GM23248 (cell line): ENCODE results near the gene ANKDD1A. TPM values are rescaled to one million over a fixed set of nuclear protein-coding genes. Genes with fewer than 3 reads are reported as not detected.

Experiments
- DNase-seq: peaks from one replicate; pipeline ENCODE4 v3.0.0-alpha.2; 2015
- H2AFZ ChIP-seq: fragments of 200-600 bp; sonication (generic); 2 replicates; pipeline ENCODE4 v1.6.1; 2016; ENCODE audit warnings: antibody characterized with exemption
- H3F3A ChIP-seq: fragments of 200-600 bp; sonication (generic); 2 replicates; pipeline ENCODE4 v1.6.1; 2016; ENCODE audit warnings: mild to moderate bottlenecking, antibody characterized with exemption, mixed run types; ENCODE audit not compliant: insufficient read depth
- H3K27ac ChIP-seq: fragments of 200-600 bp; sonication (generic); 2 replicates; pipeline ENCODE4 v1.5.1; 2016; ENCODE audit warnings: mild to moderate bottlenecking
- H3K27me3 ChIP-seq: fragments of 200-600 bp; sonication (generic); replicated peaks from 2 replicates; pipeline ENCODE4 v1.6.1; 2016; ENCODE audit warnings: mild to moderate bottlenecking; ENCODE audit not compliant: insufficient read depth
- H3K36me3 ChIP-seq: fragments of 200-600 bp; sonication (generic); 2 replicates; pipeline ENCODE4 v1.6.1; 2016; ENCODE audit warnings: low read depth, mild to moderate bottlenecking
- H3K4me1 ChIP-seq: fragments of 200-600 bp; sonication (generic); 2 replicates; pipeline ENCODE4 v1.6.1; 2016; ENCODE audit warnings: mild to moderate bottlenecking; ENCODE audit not compliant: insufficient read depth
- H3K4me2 ChIP-seq: fragments of 200-600 bp; sonication (generic); one replicate; pipeline ENCODE4 v1.6.1; 2016; ENCODE audit warnings: mild to moderate bottlenecking; ENCODE audit not compliant: unreplicated experiment
- H3K4me3 ChIP-seq: fragments of 200-600 bp; sonication (generic); 2 replicates; pipeline ENCODE4 v1.5.1; 2016; ENCODE audit warnings: mild to moderate bottlenecking
- H3K79me2 ChIP-seq: fragments of 200-600 bp; sonication (generic); 2 replicates; pipeline ENCODE4 v1.6.1; 2016; ENCODE audit warnings: mild to moderate bottlenecking; ENCODE audit not compliant: insufficient read depth
- H3K9ac ChIP-seq: fragments of 200-600 bp; sonication (generic); 2 replicates; pipeline ENCODE4 v1.6.1; 2016; ENCODE audit warnings: mild to moderate bottlenecking
- H3K9me2 ChIP-seq: fragments of 200-600 bp; sonication (generic); 2 replicates; pipeline ENCODE4 v1.6.1; 2016; ENCODE audit warnings: mixed run types, mild to moderate bottlenecking, moderate library complexity; ENCODE audit not compliant: insufficient read depth
- H3K9me3 ChIP-seq: fragments of 200-600 bp; sonication (generic); one replicate; pipeline ENCODE4 v1.6.1; 2017; ENCODE audit warnings: low read depth
- H4K20me1 ChIP-seq: fragments of 200-600 bp; sonication (generic); 2 replicates; pipeline ENCODE4 v1.6.0; 2016; ENCODE audit not compliant: insufficient read depth
- EZH2 ChIP-seq: fragments of 200-600 bp; sonication (generic); IDR thresholded peaks from 2 replicates; pipeline ENCODE4 v1.6.1; 2018; ENCODE audit warnings: antibody characterized with exemption, mild to moderate bottlenecking; ENCODE audit not compliant: insufficient read depth, poor library complexity, severe bottlenecking
- EZH2phosphoT487 ChIP-seq: fragments of 200-600 bp; sonication (generic); IDR thresholded peaks from 2 replicates; pipeline ENCODE4 v1.6.1; 2018; ENCODE audit warnings: antibody characterized with exemption, moderate library complexity, mild to moderate bottlenecking, low read depth; ENCODE audit not compliant: insufficient read depth
- WGBS, 2 experiments: methylation state at CpG; one replicate each; pipeline ENCODE4 v1.1.6; 2015 to 2017; ENCODE audit warnings: low lambda C conversion rate in 2 of 2, low coverage in 1 of 2; ENCODE audit errors: missing lambda C conversion rate in 2 of 2; 5-methylcytosine and 5-hydroxymethylcytosine counted together
- in situ Hi-C: fragments of 300-500 bp; cut with MboI; formaldehyde crosslinking; loops from 2 replicates; pipeline ENCODE4 v1.15.0; 2020
- polyA plus RNA-seq: library from polyadenylated mRNA; unstranded; fragments of >200 nt; fragmentation: Nextera tagmentation; extraction: Ambion mirVana; gene quantifications from 2 replicates; pipeline ENCODE4 v1.2.1, GENCODE V29; 2016
- total RNA-seq: library from RNA; depleted of rRNA; stranded (reverse); fragments of >200 nt; shearing (Covaris generic); gene quantifications from 2 replicates; pipeline ENCODE4 v1.2.3, GENCODE V29; 2014

The ANKDD1A gene
- total and polyA plus RNA-seq, 2 experiments from 2014 or later = 2.7 to 3.1 TPM

GRCh38 chr15:64905119-64905831 is 6.4 kb upstream of the ANKDD1A start:
- Histone ChIP-seq H3F3A (no peaks in the 10 kb centered on the region), H3K27me3 (no peaks in the 10 kb centered on the region), H3K27ac (0 out of 2 replicates have a peak overlapping the region, but pooled peaks have one; percentile 5), H3K36me3 (no peaks in the 10 kb centered on the region), H4K20me1 (no peaks in the 10 kb centered on the region), H3K9me3 (no peaks in the 10 kb centered on the region), H3K4me3 (peak overlapping the region; percentile 65), H3K4me1 (no peaks in the 10 kb centered on the region), H3K9ac (peak overlapping the region; percentile 41), H2AFZ (peak overlapping the region; percentile 83), H3K79me2 (no peaks in the 10 kb centered on the region), H3K4me2 (peak overlapping the region; percentile 80), H3K9me2 (no peaks in the 10 kb centered on the region)
- peak; percentile 86 for DNase-seq
- no peak for TF ChIP-seq EZH2
- no peak for TF ChIP-seq EZH2phosphoT487
- in situ Hi-C loops = loop anchor here (10.0 kb wide), 1 partner anchor 170 kb away; no protein-coding TSS in a partner anchor
- 4 to 5% methylated on average over 30 of the region's 30 CpGs for WGBS, 2 experiments

DNA sequence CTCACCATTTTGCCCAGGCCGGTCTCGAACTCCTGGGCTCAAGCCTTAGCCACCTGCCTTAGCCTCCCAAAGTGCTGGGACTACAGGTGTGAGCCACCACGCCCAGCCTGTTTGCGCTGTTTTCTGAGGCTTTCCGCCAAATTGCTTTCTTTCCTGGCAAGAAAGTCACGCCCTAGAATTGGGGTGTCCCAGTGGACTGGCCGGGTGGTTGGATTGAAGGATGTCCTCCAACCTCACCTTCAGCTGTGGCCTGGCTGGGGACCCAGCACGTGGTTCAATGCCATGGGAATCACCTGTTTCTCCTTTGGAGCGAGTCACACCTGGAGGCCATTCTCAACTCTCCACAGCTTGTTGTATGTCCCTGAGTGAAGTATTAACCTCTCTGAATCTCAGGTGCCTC is 5.8 kb upstream of the ANKDD1A start:
- no peak overlapping the region for H3K4me2 ChIP-seq
- no peak overlapping the region for H3K27ac ChIP-seq
- no peaks in the 10 kb centered on the region for H3K79me2 ChIP-seq
- 58 to 69% methylated on average over 9 of the region's 9 CpGs for WGBS, 2 experiments
- in situ Hi-C loops = loop anchor here (10.0 kb wide), 1 partner anchor 171 kb away; no protein-coding TSS in a partner anchor
- H3K9me2 ChIP-seq = no peaks in the 10 kb centered on the region
- H3K9me3 ChIP-seq = no peaks in the 10 kb centered on the region
- no peaks in the 10 kb centered on the region for H3F3A ChIP-seq
- H3K4me3 ChIP-seq = no peak overlapping the region
- no peaks in the 10 kb centered on the region for H3K27me3 ChIP-seq
- H3K9ac ChIP-seq = no peak overlapping the region
- no peak for TF ChIP-seq EZH2
- TF ChIP-seq EZH2phosphoT487 = no peak
- DNase-seq = no peak
- H4K20me1 ChIP-seq = no peaks in the 10 kb centered on the region
- H3K4me1 ChIP-seq = no peaks in the 10 kb centered on the region
- H2AFZ ChIP-seq = peak overlapping the region; percentile 83; the same call in 1 of the 2 replicates
- H3K36me3 ChIP-seq = no peaks in the 10 kb centered on the region

- Histone ChIP-seq H4K20me1 (no peaks in the 10 kb centered on the region), H3K9me2 (no peaks in the 10 kb centered on the region), H3K9me3 (no peaks in the 10 kb centered on the region), H3K27me3 (no peaks in the 10 kb centered on the region), H3K4me1 (no peaks in the 10 kb centered on the region), H3K36me3 (no peaks in the 10 kb centered on the region), H2AFZ (no peak overlapping the region), H3F3A (no peaks in the 10 kb centered on the region), H3K79me2 (no peaks in the 10 kb centered on the region), H3K27ac (no peak overlapping the region), H3K9ac (no peak overlapping the region), H3K4me3 (no peak overlapping the region), H3K4me2 (no peak overlapping the region)
- TF ChIP-seq EZH2phosphoT487 (no peak), EZH2 (no peak)
- in situ Hi-C loops = loop anchor here (10.0 kb wide), 1 partner anchor 172 kb away; no protein-coding TSS in a partner anchor
- DNase-seq = no peak
- 77 to 83% methylated on average over 3 of the region's 3 CpGs for WGBS, 2 experiments
These were observed 5.3 kb upstream of the ANKDD1A start for GRCh38 chr15:64906402-64906801.

DNA sequence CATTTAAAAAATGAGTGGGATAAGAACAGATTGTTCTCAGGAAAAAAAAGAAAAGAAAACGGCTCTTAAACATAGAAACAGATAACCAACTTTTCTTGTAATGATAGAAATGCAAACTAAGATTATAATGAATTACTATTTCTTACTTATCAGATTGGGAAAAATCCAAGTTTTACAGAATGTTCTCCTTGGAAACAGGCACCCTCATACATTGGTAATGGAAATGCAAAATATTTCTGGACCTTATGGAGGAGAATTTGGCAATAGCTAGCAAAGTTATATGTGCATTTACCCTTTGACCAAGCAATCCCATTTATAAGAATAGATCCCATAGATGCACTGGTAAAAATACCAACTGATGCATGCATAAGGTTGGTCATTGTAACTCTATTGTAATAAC is 3.7 kb upstream of the ANKDD1A start:
- Histone ChIP-seq H3K27me3 (no peaks in the 10 kb centered on the region), H3K4me1 (no peaks in the 10 kb centered on the region), H3K4me3 (no peak overlapping the region), H3K79me2 (no peaks in the 10 kb centered on the region), H3K36me3 (no peaks in the 10 kb centered on the region), H2AFZ (no peak overlapping the region), H3K9me2 (no peaks in the 10 kb centered on the region), H3K9me3 (no peaks in the 10 kb centered on the region), H3K9ac (no peak overlapping the region), H3F3A (no peaks in the 10 kb centered on the region), H4K20me1 (no peaks in the 10 kb centered on the region), H3K4me2 (no peak overlapping the region), H3K27ac (no peak overlapping the region)
- WGBS, 2 experiments = 56 to 70% methylated on average over 1 of the region's 1 CpG
- in situ Hi-C loops = loop anchor here (10.0 kb wide), 1 partner anchor 173 kb away; no protein-coding TSS in a partner anchor
- DNase-seq = no peak
- no peak for TF ChIP-seq EZH2phosphoT487
- no peak for TF ChIP-seq EZH2
